ENCODE measurements around the gene HIVEP1.
"Not testable (repeated sequence)": the region's sequence is repeated elsewhere in the genome, so short reads cannot be mapped to it uniquely, and the experiment has no call there.

The HIVEP1 gene

GRCh38 chr6:12163744-12164507 lies 151.8 kb downstream of the HIVEP1 start:
- DNase-seq, result no peak

GRCh38 chr6:12164508-12164770 lies 152.3 kb downstream of the HIVEP1 start:
- DNase-seq, result no peak

DNA sequence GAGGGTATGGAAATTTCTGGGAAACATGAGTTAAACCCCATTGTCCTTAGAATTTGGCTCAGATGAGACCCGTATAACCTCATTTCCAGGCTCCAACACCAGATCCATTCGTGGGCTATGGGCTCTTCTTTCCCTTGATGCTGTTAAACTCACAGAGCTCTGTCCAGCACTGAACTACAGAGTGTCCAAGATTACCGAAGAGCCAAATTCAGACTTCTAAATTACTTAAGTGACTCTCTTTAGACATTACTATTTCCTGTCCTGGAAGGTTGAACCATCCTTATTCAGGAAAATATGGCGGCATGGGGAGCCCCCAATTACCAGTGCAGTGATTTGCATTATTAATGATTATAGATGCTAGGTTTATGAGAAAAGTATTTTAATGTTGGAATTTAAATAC lies 153.2 kb downstream of the HIVEP1 start:
- DNase-seq, result no peak

- DNase-seq, result no peak
Observed at GRCh38 chr6:12165722-12166280, 153.7 kb downstream of the HIVEP1 start.

GRCh38 chr6:12169377-12169776 lies 157.3 kb downstream of the HIVEP1 start:
- no peak for DNase-seq

DNA sequence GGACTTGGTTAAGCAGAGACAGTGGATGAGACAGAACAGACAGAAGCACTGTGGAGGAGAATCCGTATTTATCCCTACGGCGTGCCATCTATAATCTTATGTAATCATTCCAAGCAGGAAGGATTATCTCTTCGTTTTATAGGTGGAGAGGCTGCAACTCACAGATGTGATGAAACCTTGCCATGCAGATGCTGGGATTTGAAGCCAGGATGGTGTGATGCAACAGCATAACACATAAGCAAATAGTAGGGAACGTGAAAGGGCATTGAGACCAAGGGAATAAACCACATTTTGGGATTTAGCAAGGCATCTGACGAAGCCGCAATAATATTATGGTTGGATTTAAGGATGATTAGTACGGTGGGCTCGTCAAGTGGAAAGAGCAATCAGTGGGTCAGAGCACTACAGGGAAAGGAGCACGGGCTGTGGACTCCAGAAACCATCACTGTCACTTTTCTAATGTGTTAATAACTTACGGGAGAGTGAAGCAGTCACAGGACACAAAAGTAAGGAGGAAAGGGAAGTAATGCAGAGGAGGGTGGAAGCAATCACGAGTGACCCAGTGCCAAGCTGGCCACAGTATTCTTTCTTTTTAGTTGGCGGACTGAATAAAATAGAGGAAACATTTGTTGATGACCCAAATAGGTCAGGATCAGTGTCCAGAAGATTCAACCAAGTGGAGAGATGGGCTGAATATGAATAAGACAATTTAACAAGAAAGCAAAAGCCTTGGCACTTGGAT lies 158.4 kb downstream of the HIVEP1 start:
- DNase-seq, result no peak

DNA sequence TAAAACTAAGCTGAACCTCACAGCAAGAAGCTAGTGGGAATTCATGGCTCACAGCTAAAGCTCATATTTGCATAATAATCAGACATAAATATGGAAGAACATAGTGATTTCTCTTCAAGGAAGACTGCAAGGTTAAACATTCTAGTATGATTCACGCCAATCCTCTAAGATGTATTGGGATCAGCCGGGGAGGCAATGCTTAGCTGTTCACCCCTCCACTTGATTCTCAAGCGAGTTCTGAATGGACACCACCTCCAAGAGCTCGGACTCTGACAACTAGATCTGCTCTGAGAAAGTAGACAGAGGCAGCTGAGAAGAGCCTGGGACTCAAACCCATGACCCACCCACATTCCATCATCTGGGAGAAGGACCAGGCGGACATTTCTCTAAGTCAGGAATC lies 159.6 kb downstream of the HIVEP1 start:
- no peak for DNase-seq

DNA sequence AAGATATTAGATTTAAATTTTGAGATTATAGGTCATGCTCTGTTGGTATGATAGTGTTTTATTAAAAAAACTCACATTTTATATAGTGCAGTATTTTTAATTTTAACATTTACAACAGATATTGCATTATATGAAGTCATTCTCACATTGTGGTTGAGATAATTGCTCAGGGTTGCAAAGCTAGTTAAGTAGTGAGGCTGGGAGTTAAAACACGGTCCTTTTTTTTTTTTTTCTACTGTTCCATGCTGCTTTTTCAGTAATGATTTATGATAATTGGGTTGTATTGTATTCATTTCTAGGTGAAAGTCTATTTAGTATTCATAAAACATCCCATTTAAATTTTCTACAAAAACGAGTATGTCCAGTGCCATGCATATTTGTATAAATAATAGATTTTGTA lies 160.5 kb downstream of the HIVEP1 start:
- DNase-seq, result no peak

- no peak for DNase-seq
Observed at GRCh38 chr6:12173181-12173580, 161.1 kb downstream of the HIVEP1 start.

- DNase-seq, result no peak
Observed at GRCh38 chr6:12173661-12174060, 161.5 kb downstream of the HIVEP1 start.

DNA sequence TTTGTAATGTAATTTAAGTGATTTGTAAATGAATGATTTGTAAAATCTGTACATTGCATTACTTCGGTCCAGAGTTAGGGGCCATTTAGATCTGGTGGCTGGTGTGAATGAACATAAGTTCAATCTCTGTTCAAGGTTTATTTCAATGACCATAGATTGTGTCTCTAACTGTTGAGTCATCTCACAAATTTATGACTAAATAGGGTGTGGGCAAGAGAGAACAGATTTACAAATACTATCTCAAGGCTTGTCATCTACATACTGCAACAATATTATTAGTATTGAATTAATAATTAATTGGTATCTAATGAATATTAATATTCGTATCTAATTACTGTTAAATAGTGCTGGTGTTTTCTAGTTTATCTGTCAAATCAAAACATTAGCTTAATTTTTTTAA lies 162.8 kb downstream of the HIVEP1 start:
- no peak for DNase-seq

DNA sequence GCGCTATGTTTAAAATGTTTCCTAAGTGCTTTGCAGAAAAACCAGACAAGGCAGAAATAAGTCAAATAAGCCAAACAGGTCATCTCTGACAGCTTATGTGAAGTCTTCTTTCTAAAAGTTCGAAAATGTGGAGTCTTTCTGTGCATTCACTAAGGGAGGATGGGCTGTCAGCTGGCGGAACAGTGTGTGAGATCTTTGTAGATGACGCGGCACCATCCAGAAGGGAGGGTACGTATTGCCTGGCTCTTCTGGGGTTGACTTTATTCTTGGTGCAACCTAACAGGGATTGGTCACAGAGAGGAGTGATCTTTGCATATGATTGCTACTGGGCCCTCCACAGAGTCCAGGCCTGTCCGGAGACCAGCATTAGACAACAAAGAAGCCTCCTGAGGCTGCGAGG lies 163.5 kb downstream of the HIVEP1 start:
- no peak for DNase-seq

- not testable (repeated sequence) for DNase-seq
Observed at GRCh38 chr6:12176782-12177181, 164.7 kb downstream of the HIVEP1 start.

GRCh38 chr6:12178521-12178920 lies 166.4 kb downstream of the HIVEP1 start:
- DNase-seq, result no peak

DNA sequence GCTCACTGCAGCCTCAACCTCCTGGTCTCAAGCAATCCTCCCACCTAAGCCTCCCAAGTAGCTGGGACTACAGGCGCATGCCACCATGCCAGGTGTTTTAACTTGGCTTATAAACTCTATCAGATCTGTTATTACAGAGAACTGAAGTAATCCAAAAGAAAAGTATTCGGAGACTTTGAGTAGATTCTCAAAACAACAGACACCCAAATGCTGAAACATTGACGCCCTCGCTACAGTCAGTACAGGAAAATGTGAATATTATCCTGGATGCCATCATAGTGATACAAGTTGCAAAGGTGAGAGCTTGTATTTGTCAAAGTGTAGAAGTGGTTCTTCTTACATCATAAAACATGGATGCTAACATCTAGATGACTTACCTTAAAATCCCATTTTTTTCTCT lies 169.4 kb downstream of the HIVEP1 start:
- no peak for DNase-seq

DNA sequence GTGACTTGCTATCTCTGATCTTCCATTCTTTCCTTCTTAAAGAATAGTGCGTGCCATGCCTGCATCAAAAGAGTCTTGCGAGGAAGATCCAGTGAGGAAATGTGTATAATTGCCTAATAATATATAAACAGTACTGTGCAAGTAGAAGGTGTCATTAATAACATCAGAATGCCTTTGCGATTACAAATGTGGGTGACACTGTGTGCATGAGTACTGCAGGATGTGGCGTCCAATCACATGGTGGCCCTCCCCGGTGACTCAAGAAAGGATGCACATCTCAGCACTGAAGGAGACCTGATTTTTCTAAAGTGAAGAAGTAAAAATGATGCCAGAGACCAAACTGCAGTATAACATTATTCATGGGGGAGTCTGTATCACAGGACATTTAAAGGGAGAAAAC lies 170.6 kb downstream of the HIVEP1 start:
- no peak for DNase-seq

DNA sequence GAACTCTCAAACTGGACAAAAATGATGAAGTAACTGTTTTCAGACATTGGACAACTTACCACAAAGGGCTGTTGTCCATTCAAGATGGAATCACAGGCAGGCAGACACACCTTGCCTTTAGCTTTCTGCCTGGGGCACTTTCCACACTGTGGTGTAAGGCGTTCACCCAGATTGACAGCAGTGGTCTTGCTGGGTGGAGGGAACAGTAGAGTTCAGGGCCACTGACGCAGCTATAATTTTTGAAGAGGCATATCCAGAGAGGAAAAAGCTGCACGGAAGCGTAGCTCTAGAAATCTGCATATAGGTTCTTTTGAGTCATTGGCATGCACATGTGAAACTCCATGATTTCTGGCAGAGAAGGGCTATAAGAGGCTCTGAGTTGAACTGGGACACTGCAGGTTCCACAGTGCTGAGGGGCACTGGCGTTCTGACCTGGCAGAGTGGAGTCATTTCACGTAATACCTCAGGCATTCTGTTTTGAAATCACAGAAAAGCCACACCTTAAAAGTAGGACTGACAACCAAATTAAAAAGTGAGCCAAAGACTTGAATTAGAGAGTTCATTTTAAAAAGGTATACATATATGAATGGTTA lies 173.1 kb downstream of the HIVEP1 start:
- DNase-seq, result no peak

GRCh38 chr6:12186528-12186927 lies 174.4 kb downstream of the HIVEP1 start:
- DNase-seq, result no peak

DNA sequence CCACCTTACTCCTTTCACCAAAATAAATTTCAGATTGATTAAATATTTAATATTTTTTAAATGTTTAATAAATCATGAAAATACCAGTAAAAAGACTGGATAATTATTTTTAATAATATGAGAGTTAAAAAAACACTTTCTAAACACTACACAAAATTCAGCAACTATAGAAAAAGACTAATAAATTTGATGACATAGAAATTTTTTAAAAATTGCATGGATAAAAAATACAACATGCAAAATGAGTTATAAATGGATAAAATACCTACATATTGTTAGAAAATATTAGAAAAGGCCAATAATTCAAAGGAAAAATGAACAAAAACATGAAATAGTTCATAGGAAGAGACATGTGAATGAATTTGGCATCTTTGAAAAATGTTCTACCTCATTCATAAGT lies 177.0 kb downstream of the HIVEP1 start:
- no peak for DNase-seq

DNA sequence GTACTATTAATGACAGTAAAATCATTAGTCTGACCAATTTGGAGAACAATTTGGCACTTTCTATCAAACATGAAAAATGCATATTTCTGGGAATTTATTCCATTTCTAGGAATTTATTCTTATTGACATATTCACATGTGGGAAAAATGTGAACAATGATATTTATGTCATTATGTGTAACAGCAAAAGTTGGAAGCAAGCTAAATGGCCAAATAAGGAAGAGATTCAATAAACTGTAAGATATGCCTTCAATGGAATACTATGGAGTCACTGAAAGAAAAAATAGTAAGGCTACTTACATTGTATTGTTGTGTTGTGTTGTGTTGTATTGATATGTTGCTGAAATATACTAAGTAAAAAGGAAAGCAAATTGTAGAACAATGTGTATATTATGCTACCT lies 177.5 kb downstream of the HIVEP1 start:
- DNase-seq, result no peak

GRCh38 chr6:12190252-12190651 lies 178.1 kb downstream of the HIVEP1 start:
- DNase-seq, result no peak

GRCh38 chr6:12196326-12196936 lies 184.3 kb downstream of the HIVEP1 start:
- DNase-seq, result no peak

GRCh38 chr6:12198851-12199250 lies 186.7 kb downstream of the HIVEP1 start:
- no peak for DNase-seq

Measured in NCI-H1436 (cell line).